Activated T-helper 1 cell treated with anti-CD3 and anti-CD28 coated beads, Interleukin-12 subunit alpha, Interleukin-12 subunit beta, Interleukin-2, Interleukin-4 antibody, amounts not matched to agents 30 ng/mL and 10 ng/mL and 1 ng/mL, durations not matched to agents 14 hours and 24 hours and 36 hours (primary cell): Measurements from ENCODE around the gene ZNF611. TPM values are rescaled to one million over a fixed set of nuclear protein-coding genes. Genes with fewer than 3 reads are reported as not detected.

Experiments
- DNase-seq: peaks from one replicate; pipeline ENCODE4 v3.0.0; 2021; ENCODE audit warnings: low spot score
- H3K27ac Mint-ChIP-seq: one replicate; pipeline ENCODE4 v1.8.0; 2021; ENCODE audit warnings: mild to moderate bottlenecking, mixed read lengths
- H3K27me3 Mint-ChIP-seq: one replicate; pipeline ENCODE4 v1.8.0; 2022; ENCODE audit warnings: mild to moderate bottlenecking, moderate library complexity, mixed read lengths; ENCODE audit not compliant: insufficient read depth
- H3K36me3 Mint-ChIP-seq: one replicate; pipeline ENCODE4 v1.8.0; 2021; ENCODE audit warnings: low read depth, mixed read lengths
- H3K4me1 Mint-ChIP-seq: one replicate; pipeline ENCODE4 v1.8.0; 2021; ENCODE audit warnings: low read depth, mixed read lengths
- H3K4me3 Mint-ChIP-seq: one replicate; pipeline ENCODE4 v1.8.0; 2021; ENCODE audit warnings: mild to moderate bottlenecking, moderate library complexity, mixed read lengths
- H3K9me3 Mint-ChIP-seq: one replicate; pipeline ENCODE4 v1.8.0; 2021; ENCODE audit warnings: mixed read lengths
- intact Hi-C: fragments of 100-400 bp; cut with micrococcal nuclease; formaldehyde crosslinking; loops from one replicate; pipeline ENCODE4 v1.15.1; 2024
- total RNA-seq: library from RNA; stranded (reverse); gene quantifications from 2 replicates; pipeline ENCODE4 v1.2.3, GENCODE V29; 2022

The ZNF611 gene
- total RNA-seq, 1 donor from 2014 or later, result 17.0 TPM

GRCh38 chr19:52665529-52665928 is 69.3 kb downstream of the ZNF611 start:
- no peaks in the 10 kb centered on the region for H3K4me1 Mint-ChIP-seq
- peaks cover 40% of the 10 kb centered on the region for H3K9me3 Mint-ChIP-seq
- intact Hi-C loops, result no loop called here
- H3K36me3 Mint-ChIP-seq, result peaks cover 67% of the 10 kb centered on the region
- H3K27ac Mint-ChIP-seq, result no peak overlapping the region
- H3K27me3 Mint-ChIP-seq, result no peaks in the 10 kb centered on the region
- no peak for DNase-seq
- H3K4me3 Mint-ChIP-seq, result no peak overlapping the region

GRCh38 chr19:52665027-52665426 is 69.8 kb downstream of the ZNF611 start:
- intact Hi-C loops, result no loop called here
- peaks cover 42% of the 10 kb centered on the region for H3K9me3 Mint-ChIP-seq
- DNase-seq, result no peak
- peaks cover 69% of the 10 kb centered on the region for H3K36me3 Mint-ChIP-seq
- H3K4me3 Mint-ChIP-seq, result no peak overlapping the region
- H3K27ac Mint-ChIP-seq, result no peak overlapping the region
- no peaks in the 10 kb centered on the region for H3K27me3 Mint-ChIP-seq
- no peaks in the 10 kb centered on the region for H3K4me1 Mint-ChIP-seq

GRCh38 chr19:52664461-52664860 is 70.4 kb downstream of the ZNF611 start:
- Mint-ChIP-seq H3K4me3 (no peak overlapping the region), H3K27me3 (no peaks in the 10 kb centered on the region), H3K36me3 (peaks cover 70% of the 10 kb centered on the region), H3K27ac (no peak overlapping the region), H3K4me1 (no peaks in the 10 kb centered on the region), H3K9me3 (peaks cover 39% of the 10 kb centered on the region)
- DNase-seq, result no peak
- intact Hi-C loops, result no loop called here

- Mint-ChIP-seq H3K4me1 (no peaks in the 10 kb centered on the region), H3K36me3 (peaks cover 81% of the 10 kb centered on the region), H3K27ac (no peak overlapping the region), H3K27me3 (no peaks in the 10 kb centered on the region), H3K9me3 (peaks cover 53% of the 10 kb centered on the region), H3K4me3 (no peak overlapping the region)
- DNase-seq, result no peak
- intact Hi-C loops, result no loop called here
Observed at GRCh38 chr19:52662631-52663030, 72.2 kb downstream of the ZNF611 start.

GRCh38 chr19:52660981-52661380 is 73.9 kb downstream of the ZNF611 start:
- H3K9me3 Mint-ChIP-seq, result peaks cover 50% of the 10 kb centered on the region

GRCh38 chr19:52659013-52659412 is 75.8 kb downstream of the ZNF611 start:
- intact Hi-C loops, result no loop called here
- no peak for DNase-seq
- H3K9me3 Mint-ChIP-seq, result peaks cover 63% of the 10 kb centered on the region
- H3K36me3 Mint-ChIP-seq, result peaks cover 80% of the 10 kb centered on the region
- H3K4me1 Mint-ChIP-seq, result no peaks in the 10 kb centered on the region
- H3K27ac Mint-ChIP-seq, result no peak overlapping the region
- H3K27me3 Mint-ChIP-seq, result no peaks in the 10 kb centered on the region
- no peak overlapping the region for H3K4me3 Mint-ChIP-seq

More at GRCh38 chr19:52660981-52661380, 73.9 kb downstream of the ZNF611 start:
- H3K36me3 Mint-ChIP-seq, result peaks cover 79% of the 10 kb centered on the region
- H3K4me1 Mint-ChIP-seq, result no peaks in the 10 kb centered on the region
- H3K4me3 Mint-ChIP-seq, result no peak overlapping the region
- no peaks in the 10 kb centered on the region for H3K27me3 Mint-ChIP-seq
- no peak for DNase-seq
- intact Hi-C loops, result no loop called here
- no peak overlapping the region for H3K27ac Mint-ChIP-seq

- DNase-seq, result no peak
- intact Hi-C loops, result no loop called here
- H3K4me1 Mint-ChIP-seq, result no peaks in the 10 kb centered on the region
- H3K27ac Mint-ChIP-seq, result no peak overlapping the region
- H3K9me3 Mint-ChIP-seq, result peaks cover 67% of the 10 kb centered on the region
- H3K27me3 Mint-ChIP-seq, result no peaks in the 10 kb centered on the region
- H3K4me3 Mint-ChIP-seq, result no peak overlapping the region
- H3K36me3 Mint-ChIP-seq, result peaks cover 84% of the 10 kb centered on the region
Observed at GRCh38 chr19:52658595-52658994, 76.2 kb downstream of the ZNF611 start.

GRCh38 chr19:52653161-52653560 is 81.7 kb downstream of the ZNF611 start:
- H3K9me3 Mint-ChIP-seq, result peaks cover 79% of the 10 kb centered on the region
- no peaks in the 10 kb centered on the region for H3K27me3 Mint-ChIP-seq
- H3K4me1 Mint-ChIP-seq, result no peaks in the 10 kb centered on the region
- DNase-seq, result no peak
- H3K4me3 Mint-ChIP-seq, result no peak overlapping the region
- peaks cover 82% of the 10 kb centered on the region for H3K36me3 Mint-ChIP-seq
- H3K27ac Mint-ChIP-seq, result no peak overlapping the region
- intact Hi-C loops, result no loop called here

Other genes with a start within 250 kb of the ZNF611 start
- 19.1 and 20.0 TPM in 2 replicates for gene ZNF808, start 207.4 kb downstream of the ZNF611 start, total RNA-seq
- gene ZNF701, start 164.8 kb downstream of the ZNF611 start, total RNA-seq, result 16.0 and 18.3 TPM in 2 replicates
- 23.5 and 25.8 TPM in 2 replicates for gene ZNF83, start 96.7 kb downstream of the ZNF611 start, total RNA-seq
- gene ZNF600, start 51.7 kb upstream of the ZNF611 start, total RNA-seq, result 11.9 and 13.4 TPM in 2 replicates
- gene ZNF28, start 86.6 kb upstream of the ZNF611 start, total RNA-seq, result 17.4 and 23.0 TPM in 2 replicates
- gene ZNF468, start 122.6 kb upstream of the ZNF611 start, total RNA-seq, result 16.9 and 18.6 TPM in 2 replicates
- 10.5 and 11.0 TPM in 2 replicates for gene ZNF320, start 162.6 kb upstream of the ZNF611 start, total RNA-seq
- 4.2 and 4.6 TPM in 2 replicates for gene ZNF888, start 188.4 kb upstream of the ZNF611 start, total RNA-seq
- 7.0 and 9.4 TPM in 2 replicates for gene ZNF816, start 227.8 kb upstream of the ZNF611 start, total RNA-seq